ENCODE data around the gene LRRC70. TPM values are rescaled to one million over a fixed set of nuclear protein-coding genes. Genes with fewer than 3 reads are reported as not detected.

The LRRC70 gene
- total and polyA plus RNA-seq, 2 of the 8 experiments (the other 6 are each of a cell fraction or from before 2014, with no cell fraction given) = 0.62 to 0.67 TPM

GRCh38 chr5:62589504-62589903 lies 10.9 kb downstream of the LRRC70 start:
- no peak for DNase-seq (ENCODE audit: low read depth in 1 of 2, low spot score in 2 of 2)
- no peaks in the 10 kb centered on the region for H3K27me3 ChIP-seq (replicated peaks in 1 of 4; ENCODE audit: control insufficient read depth in 3 of 4, extremely low read depth in 1 of 4, insufficient read depth in 3 of 4, low read length in 3 of 4)
- CTCF ChIA-PET (ENCODE audit: partially characterized antibody) = interaction anchor here (0.7 to 2.3 kb wide), 3 partner anchors 16 to 161 kb away, joined by 3 to 8 read pairs (median 3); no protein-coding TSS in a partner anchor

More at GRCh38 chr5:62589504-62589903, 10.9 kb downstream of the LRRC70 start:
- Histone ChIP-seq H3K18ac (ENCODE audit: extremely low read depth, low read length) (no peak overlapping the region), H2AFZ (ENCODE audit: low read length) (no peak overlapping the region), H4K8ac (ENCODE audit: extremely low read depth, insufficient read depth, low read length) (no peak overlapping the region), H2AK5ac (ENCODE audit: low read depth, low read length) (no peak overlapping the region), H3K9ac (replicated peaks in 1 of 4; ENCODE audit: extremely low read depth in 1 of 4, low read depth in 3 of 4, low read length in 3 of 4) (no peak overlapping the region), H2BK120ac (replicated peaks; ENCODE audit: low read depth, low read length) (no peak overlapping the region), H3K4me3 (ENCODE audit: extremely low read depth in 1 of 4, insufficient read depth in 2 of 4, low read depth in 3 of 4, low read length in 4 of 4) (no peak overlapping the region), H2BK12ac (ENCODE audit: low read depth, low read length) (no peak overlapping the region), H4K91ac (replicated peaks; ENCODE audit: insufficient read length, low read length) (no peak overlapping the region), H4K5ac (ENCODE audit: insufficient read length, low read depth, low read length) (no peak overlapping the region), H3K4me2 (ENCODE audit: insufficient read depth in 1 of 2, low read depth in 2 of 2, low read length in 2 of 2) (no peak overlapping the region), H2BK20ac (ENCODE audit: low read length) (no peak overlapping the region), H2BK5ac (ENCODE audit: low read depth, low read length) (no peak overlapping the region), H3K56ac (replicated peaks; ENCODE audit: insufficient read length, low read depth, low read length) (no peak overlapping the region), H3K36me3 (ENCODE audit: control insufficient read depth in 2 of 4, insufficient read depth in 4 of 4, low read length in 3 of 4) (peaks cover 0 to 3% (median 0%) of the 10 kb centered on the region in 4 experiments; a peak in 3 of 8 replicates), H3K14ac (ENCODE audit: insufficient read length) (no peak overlapping the region), H3K4ac (replicated peaks; ENCODE audit: insufficient read length, low read depth, low read length) (no peak overlapping the region), H3K79me2 (ENCODE audit: control insufficient read depth in 1 of 2, insufficient read depth in 2 of 2, low read length in 2 of 2) (no peaks in the 10 kb centered on the region), H3K4me1 (replicated peaks in 1 of 4; ENCODE audit: control insufficient read depth in 3 of 4, insufficient read depth in 4 of 4, low read length in 3 of 4) (peaks cover 0 to 5% (median 0%) of the 10 kb centered on the region in 4 experiments; a peak in 2 of 7 replicates), H3K23ac (ENCODE audit: insufficient read length) (no peak overlapping the region), H3K27ac (ENCODE audit: low read depth, low read length) (no peak overlapping the region), H3K23me2 (ENCODE audit: low read depth, low read length) (no peaks in the 10 kb centered on the region), H2BK15ac (ENCODE audit: low read length) (no peak overlapping the region), H3K79me1 (ENCODE audit: low read depth, low read length) (no peaks in the 10 kb centered on the region), H3K9me3 (ENCODE audit: insufficient read depth in 2 of 2, low read depth in 1 of 2, low read length in 1 of 2) (no peaks in the 10 kb centered on the region), H4K20me1 (replicated peaks in 1 of 2; ENCODE audit: control insufficient read depth in 1 of 2, insufficient read depth in 2 of 2, low read length in 2 of 2) (no peaks in the 10 kb centered on the region)
- 97% methylated on average over 2 of the region's 2 CpGs; no CpG with 5 or more reads in 1 of the 2 experiments for WGBS, 2 experiments (ENCODE audit: extremely low coverage in 1 of 2, insufficient coverage in 1 of 2, insufficient read length in 1 of 2, insufficient replicate concordance in 2 of 2, low coverage in 1 of 2, low lambda C conversion rate in 2 of 2, missing lambda C conversion rate in 1 of 2)
- POLR2A ChIA-PET (ENCODE audit: partially characterized antibody) = interaction anchor here (0.6 kb wide), 1 partner anchor 49 kb away, joined by 3 read pairs; no protein-coding TSS in a partner anchor
- no peak for FAIRE-seq
- TF ChIP-seq RAD21 (IDR thresholded peaks at IDR 0.05 in 1 of 2, conservative IDR thresholded peaks at IDR 0.05 in 1 of 2; ENCODE audit: low read depth in 2 of 2, low read length in 2 of 2) = peak; percentile 31 to 44; a peak in 3 of 4 replicates
- no peak for TF ChIP-seq CREB1 (IDR thresholded peaks at IDR 0.05)
- TF ChIP-seq NANOG (IDR thresholded peaks at IDR 0.05; ENCODE audit: insufficient read depth, low read depth, low read length, poor library complexity, severe bottlenecking) = no peak
- peak in 2 of 3 experiments; percentile 23 to 30; a peak in 2 of 4 replicates for TF ChIP-seq CTCF (IDR thresholded peaks at IDR 0.05; ENCODE audit: control extremely low read depth in 1 of 3, insufficient read depth in 1 of 3, low read depth in 1 of 3, low read length in 3 of 3)
